Vagina (tissue), 2 donors: ENCODE results near the gene WSB1.

Source experiments
- POLR2A ChIP-seq, 2 donors: fragments of 450-650 bp; IDR thresholded peaks; one replicate each; pipeline ENCODE4 v1.6.1; 2017; ENCODE audit warnings: antibody characterized with exemption in 2 of 2, mild to moderate bottlenecking in 2 of 2, moderate library complexity in 2 of 2
- TF ChIP-seq, protein P1 (sequence below), 3 experiments: fragments of 450-650 bp in 2 of 3; fragments of 200-600 bp in 1 of 3; sonication (generic) in 1 of 3; IDR thresholded peaks; one replicate each; pipeline ENCODE4 v1.5.1; 2017 to 2019; ENCODE audit warnings: antibody characterized with exemption in 3 of 3, mild to moderate bottlenecking in 2 of 3, moderate library complexity in 2 of 3

- TF ChIP-seq, protein P1, sequence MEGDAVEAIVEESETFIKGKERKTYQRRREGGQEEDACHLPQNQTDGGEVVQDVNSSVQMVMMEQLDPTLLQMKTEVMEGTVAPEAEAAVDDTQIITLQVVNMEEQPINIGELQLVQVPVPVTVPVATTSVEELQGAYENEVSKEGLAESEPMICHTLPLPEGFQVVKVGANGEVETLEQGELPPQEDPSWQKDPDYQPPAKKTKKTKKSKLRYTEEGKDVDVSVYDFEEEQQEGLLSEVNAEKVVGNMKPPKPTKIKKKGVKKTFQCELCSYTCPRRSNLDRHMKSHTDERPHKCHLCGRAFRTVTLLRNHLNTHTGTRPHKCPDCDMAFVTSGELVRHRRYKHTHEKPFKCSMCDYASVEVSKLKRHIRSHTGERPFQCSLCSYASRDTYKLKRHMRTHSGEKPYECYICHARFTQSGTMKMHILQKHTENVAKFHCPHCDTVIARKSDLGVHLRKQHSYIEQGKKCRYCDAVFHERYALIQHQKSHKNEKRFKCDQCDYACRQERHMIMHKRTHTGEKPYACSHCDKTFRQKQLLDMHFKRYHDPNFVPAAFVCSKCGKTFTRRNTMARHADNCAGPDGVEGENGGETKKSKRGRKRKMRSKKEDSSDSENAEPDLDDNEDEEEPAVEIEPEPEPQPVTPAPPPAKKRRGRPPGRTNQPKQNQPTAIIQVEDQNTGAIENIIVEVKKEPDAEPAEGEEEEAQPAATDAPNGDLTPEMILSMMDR (IDR thresholded peaks at IDR 0.05), result no peak
- TF ChIP-seq POLR2A (IDR thresholded peaks at IDR 0.05), result no peak
Measured at GRCh38 chr17:27257031-27257357, 36.9 kb upstream of the WSB1 start.
